RWPE2 (cell line): ENCODE results near the gene NDUFAF5.

Source experiments
- ATAC-seq: fragments of 200-7000 bp; cut with Tn5 transposase; 3 replicates; pipeline ENCODE4 v1.9.1; 2021; ENCODE audit warnings: low read depth
- DNase-seq: peaks from one replicate; pipeline ENCODE4 v3.0.0-alpha.2; 2020; ENCODE audit warnings: low spot score
- H3K27ac ChIP-seq: fragments of 450-650 bp; 2 replicates; pipeline ENCODE4 v1.5.1; 2017; ENCODE audit warnings: mild to moderate bottlenecking; ENCODE audit not compliant: poor library complexity, severe bottlenecking
- H3K27me3 ChIP-seq: fragments of 250-450 bp; sonication (Bioruptor Pico); 2 replicates; pipeline ENCODE4 v1.5.1; 2021; ENCODE audit warnings: mild to moderate bottlenecking, moderate library complexity; ENCODE audit not compliant: insufficient read depth, poor library complexity, severe bottlenecking
- H3K36me3 ChIP-seq: fragments of 250-450 bp; sonication (Bioruptor Pico); 2 replicates; pipeline ENCODE4 v1.5.1; 2020; ENCODE audit warnings: low read depth, mild to moderate bottlenecking, moderate library complexity
- H3K4me1 ChIP-seq: fragments of 250-450 bp; sonication (Bioruptor Pico); 2 replicates; pipeline ENCODE4 v1.5.1; 2021; ENCODE audit warnings: mild to moderate bottlenecking, moderate library complexity; ENCODE audit not compliant: insufficient read depth, poor library complexity, severe bottlenecking
- H3K4me3 ChIP-seq: fragments of 250-450 bp; sonication (Bioruptor Pico); 2 replicates; pipeline ENCODE4 v1.5.1; 2021; ENCODE audit warnings: mild to moderate bottlenecking, moderate library complexity; ENCODE audit not compliant: severe bottlenecking
- H3K9me3 ChIP-seq: fragments of 250-450 bp; sonication (Bioruptor Pico); 2 replicates; pipeline ENCODE4 v1.5.1; 2021; ENCODE audit warnings: mild to moderate bottlenecking, moderate library complexity; ENCODE audit not compliant: severe bottlenecking
- CTCF ChIP-seq: fragments of 450-650 bp; IDR thresholded peaks from one replicate; pipeline ENCODE4 v1.5.1; 2017; ENCODE audit warnings: mild to moderate bottlenecking, moderate library complexity; ENCODE audit not compliant: poor library complexity, severe bottlenecking

Gene NDUFAF5

GRCh38 chr20:13839421-13840092, 54.7 kb downstream of the NDUFAF5 start:
- DNase-seq = no peak
- Histone ChIP-seq H3K36me3 (no peaks in the 10 kb centered on the region), H3K4me1 (no peaks in the 10 kb centered on the region), H3K27ac (no peak overlapping the region), H3K9me3 (no peaks in the 10 kb centered on the region), H3K27me3 (no peaks in the 10 kb centered on the region), H3K4me3 (no peak overlapping the region)
- peak; percentile 76 for ATAC-seq
- no peak for TF ChIP-seq CTCF

GRCh38 chr20:13840093-13840465, 55.3 kb downstream of the NDUFAF5 start:
- Histone ChIP-seq H3K9me3 (no peaks in the 10 kb centered on the region), H3K27ac (no peak overlapping the region), H3K36me3 (no peaks in the 10 kb centered on the region), H3K4me3 (no peak overlapping the region), H3K27me3 (no peaks in the 10 kb centered on the region), H3K4me1 (no peaks in the 10 kb centered on the region)
- no peak for TF ChIP-seq CTCF
- no peak for ATAC-seq
- DNase-seq = no peak

- no peaks in the 10 kb centered on the region for H3K27me3 ChIP-seq
- ATAC-seq (no peak), DNase-seq (no peak)
- no peaks in the 10 kb centered on the region for H3K4me1 ChIP-seq
- no peaks in the 10 kb centered on the region for H3K9me3 ChIP-seq
- H3K4me3 ChIP-seq = no peak overlapping the region
- TF ChIP-seq CTCF = no peak
- no peak overlapping the region for H3K27ac ChIP-seq
- H3K36me3 ChIP-seq = no peaks in the 10 kb centered on the region
Observed at GRCh38 chr20:13841206-13841605, 56.4 kb downstream of the NDUFAF5 start.

GRCh38 chr20:13844296-13844695, 59.5 kb downstream of the NDUFAF5 start:
- DNase-seq (no peak), ATAC-seq (no peak)
- Histone ChIP-seq H3K4me1 (no peaks in the 10 kb centered on the region), H3K36me3 (no peaks in the 10 kb centered on the region), H3K27me3 (no peaks in the 10 kb centered on the region), H3K4me3 (no peak overlapping the region), H3K27ac (no peak overlapping the region), H3K9me3 (no peaks in the 10 kb centered on the region)
- TF ChIP-seq CTCF = no peak

GRCh38 chr20:13851279-13851678, 66.5 kb downstream of the NDUFAF5 start:
- Histone ChIP-seq H3K27ac (no peak overlapping the region), H3K27me3 (peaks cover 3% of the 10 kb centered on the region), H3K9me3 (no peaks in the 10 kb centered on the region), H3K36me3 (no peaks in the 10 kb centered on the region), H3K4me3 (no peak overlapping the region), H3K4me1 (no peaks in the 10 kb centered on the region)
- ATAC-seq (no peak), DNase-seq (no peak)
- TF ChIP-seq CTCF = no peak
